B cell (primary cell): ENCODE measurements around the gene NKX2-3.

Experiments used
- EZH2 ChIP-seq: IDR thresholded peaks from 2 replicates; pipeline ENCODE4 v1.6.1; 2012; ENCODE audit warnings: borderline replicate concordance, low read depth, mild to moderate bottlenecking, moderate library complexity, low read length; ENCODE audit not compliant: insufficient read depth, poor library complexity, severe bottlenecking
- TF ChIP-seq, protein P1 (sequence below): fragments of 200-600 bp; IDR thresholded peaks from one replicate; pipeline ENCODE4 v1.8.0; 2022; ENCODE audit warnings: antibody characterized with exemption, mild to moderate bottlenecking

DNA sequence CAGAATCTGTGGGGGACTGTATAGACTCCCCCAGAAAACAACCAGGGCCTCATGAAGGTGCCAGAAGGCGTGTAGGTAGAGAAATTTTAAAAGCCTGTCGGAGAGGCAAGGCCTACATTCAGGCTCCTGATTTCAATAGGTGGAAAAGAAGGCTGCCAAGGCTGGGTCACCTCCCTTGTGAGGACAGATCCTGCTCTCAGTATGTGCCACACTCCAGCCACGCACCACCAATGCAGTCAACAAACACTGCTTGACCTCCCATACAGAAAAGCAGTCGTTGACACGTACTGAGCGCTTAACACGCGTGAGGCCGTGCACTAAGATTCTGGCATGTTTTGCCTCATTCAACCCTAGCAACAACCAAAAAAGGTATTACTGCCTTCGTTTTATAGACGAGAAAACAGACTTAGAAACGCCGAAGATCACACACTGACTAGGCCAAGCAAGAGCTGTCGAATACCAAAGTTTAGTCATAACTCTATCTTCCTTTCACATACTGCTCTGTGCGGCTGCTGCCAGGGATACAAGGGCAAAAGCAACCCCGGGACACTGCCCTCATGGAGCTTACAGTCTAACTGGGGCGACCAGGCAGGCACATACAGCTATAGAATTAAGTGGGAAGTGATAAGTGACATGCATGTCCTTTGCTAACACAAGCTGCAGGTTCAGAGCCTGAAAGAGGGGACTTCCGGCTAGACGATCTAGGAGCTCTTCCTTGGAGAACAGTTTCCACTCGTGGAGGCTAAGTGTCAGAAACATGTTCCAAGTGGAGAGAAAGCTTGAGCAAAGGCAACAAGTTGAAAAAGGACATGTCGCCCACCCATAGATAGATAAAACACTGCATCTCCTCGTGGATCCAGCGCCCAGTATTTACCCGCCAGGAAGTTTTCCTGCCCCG lies 797 bp upstream of the NKX2-3 start:
- TF ChIP-seq, protein P1, sequence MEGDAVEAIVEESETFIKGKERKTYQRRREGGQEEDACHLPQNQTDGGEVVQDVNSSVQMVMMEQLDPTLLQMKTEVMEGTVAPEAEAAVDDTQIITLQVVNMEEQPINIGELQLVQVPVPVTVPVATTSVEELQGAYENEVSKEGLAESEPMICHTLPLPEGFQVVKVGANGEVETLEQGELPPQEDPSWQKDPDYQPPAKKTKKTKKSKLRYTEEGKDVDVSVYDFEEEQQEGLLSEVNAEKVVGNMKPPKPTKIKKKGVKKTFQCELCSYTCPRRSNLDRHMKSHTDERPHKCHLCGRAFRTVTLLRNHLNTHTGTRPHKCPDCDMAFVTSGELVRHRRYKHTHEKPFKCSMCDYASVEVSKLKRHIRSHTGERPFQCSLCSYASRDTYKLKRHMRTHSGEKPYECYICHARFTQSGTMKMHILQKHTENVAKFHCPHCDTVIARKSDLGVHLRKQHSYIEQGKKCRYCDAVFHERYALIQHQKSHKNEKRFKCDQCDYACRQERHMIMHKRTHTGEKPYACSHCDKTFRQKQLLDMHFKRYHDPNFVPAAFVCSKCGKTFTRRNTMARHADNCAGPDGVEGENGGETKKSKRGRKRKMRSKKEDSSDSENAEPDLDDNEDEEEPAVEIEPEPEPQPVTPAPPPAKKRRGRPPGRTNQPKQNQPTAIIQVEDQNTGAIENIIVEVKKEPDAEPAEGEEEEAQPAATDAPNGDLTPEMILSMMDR, result no peak
- TF ChIP-seq EZH2, result peak; percentile 84
